Measurements from ENCODE around the gene CACNA2D3. TPM values are rescaled to one million over a fixed set of nuclear protein-coding genes. Genes with fewer than 3 reads are reported as not detected.

CACNA2D3 gene
- total RNA-seq, 1 donor from 2014 or later: 0.70 TPM

- peaks cover 2% of the 10 kb centered on the region for H3K4me1 Mint-ChIP-seq (ENCODE audit: low read depth, unreplicated experiment)
- FAIRE-seq: no peak
- H3K27me3 Mint-ChIP-seq (ENCODE audit: low read depth, unreplicated experiment): peaks cover 3% of the 10 kb centered on the region
- TF ChIP-seq CTCF (IDR thresholded peaks at IDR 0.05; ENCODE audit: insufficient read depth, low read depth, low read length): no peak
- H3K36me3 Mint-ChIP-seq (ENCODE audit: low read depth, unreplicated experiment): no peaks in the 10 kb centered on the region
- DNase-seq (ENCODE audit: low read depth): no peak
- Histone ChIP-seq H3K9ac (ENCODE audit: low read length) (no peak overlapping the region), H3K27me3 (ENCODE audit: insufficient read depth, low read length) (no peaks in the 10 kb centered on the region), H4K20me1 (ENCODE audit: insufficient read depth, low read length) (no peaks in the 10 kb centered on the region), H3K27ac (ENCODE audit: low read depth, low read length) (no peak overlapping the region), H3K79me2 (ENCODE audit: insufficient read depth, low read length) (no peaks in the 10 kb centered on the region), H3K4me3 (ENCODE audit: insufficient read depth, low read depth, low read length) (no peak overlapping the region), H3K4me2 (ENCODE audit: low read length) (no peak overlapping the region), H3K4me1 (ENCODE audit: insufficient read depth, low read length) (no peaks in the 10 kb centered on the region), H3K9me3 (ENCODE audit: insufficient read depth, low read depth, low read length) (peaks cover 3% of the 10 kb centered on the region), H3K36me3 (ENCODE audit: insufficient read depth, low read length) (no peaks in the 10 kb centered on the region), H2AFZ (ENCODE audit: low read depth, low read length) (no peak overlapping the region)
- H3K4me3 Mint-ChIP-seq (ENCODE audit: unreplicated experiment): no peak overlapping the region
- peaks cover 3% of the 10 kb centered on the region for H3K9me3 Mint-ChIP-seq (ENCODE audit: unreplicated experiment)
- H3K27ac Mint-ChIP-seq (ENCODE audit: unreplicated experiment): no peak overlapping the region
Measured at GRCh38 chr3:54217828-54218227, 95.5 kb downstream of the CACNA2D3 start.

- no peak for DNase-seq (ENCODE audit: low read depth)
- Histone ChIP-seq H3K4me1 (ENCODE audit: insufficient read depth, low read length) (no peaks in the 10 kb centered on the region), H3K4me3 (ENCODE audit: insufficient read depth, low read depth, low read length) (no peak overlapping the region), H4K20me1 (ENCODE audit: insufficient read depth, low read length) (no peaks in the 10 kb centered on the region), H3K9ac (ENCODE audit: low read length) (no peak overlapping the region), H3K79me2 (ENCODE audit: insufficient read depth, low read length) (no peaks in the 10 kb centered on the region), H3K4me2 (ENCODE audit: low read length) (no peak overlapping the region), H2AFZ (ENCODE audit: low read depth, low read length) (no peak overlapping the region), H3K9me3 (ENCODE audit: insufficient read depth, low read depth, low read length) (no peaks in the 10 kb centered on the region), H3K27me3 (ENCODE audit: insufficient read depth, low read length) (no peaks in the 10 kb centered on the region), H3K36me3 (ENCODE audit: insufficient read depth, low read length) (no peaks in the 10 kb centered on the region), H3K27ac (ENCODE audit: low read depth, low read length) (no peak overlapping the region)
- Mint-ChIP-seq H3K4me1 (ENCODE audit: low read depth, unreplicated experiment) (no peaks in the 10 kb centered on the region), H3K36me3 (ENCODE audit: low read depth, unreplicated experiment) (no peaks in the 10 kb centered on the region), H3K9me3 (ENCODE audit: unreplicated experiment) (no peaks in the 10 kb centered on the region), H3K4me3 (ENCODE audit: unreplicated experiment) (no peak overlapping the region), H3K27me3 (ENCODE audit: low read depth, unreplicated experiment) (peaks cover 7% of the 10 kb centered on the region), H3K27ac (ENCODE audit: unreplicated experiment) (no peak overlapping the region)
- TF ChIP-seq EZH2 (IDR thresholded peaks at IDR 0.05; ENCODE audit: insufficient read depth, low read length): no peak
- no peak for TF ChIP-seq CTCF (IDR thresholded peaks at IDR 0.05; ENCODE audit: insufficient read depth, low read depth, low read length)
- FAIRE-seq: no peak
Measured at GRCh38 chr3:54222316-54222715, 100.0 kb downstream of the CACNA2D3 start.

- DNase-seq (ENCODE audit: low read depth) (no peak), FAIRE-seq (no peak)
- Histone ChIP-seq H4K20me1 (ENCODE audit: insufficient read depth, low read length) (no peaks in the 10 kb centered on the region), H3K36me3 (ENCODE audit: insufficient read depth, low read length) (no peaks in the 10 kb centered on the region), H3K4me1 (ENCODE audit: insufficient read depth, low read length) (no peaks in the 10 kb centered on the region), H3K4me3 (ENCODE audit: insufficient read depth, low read depth, low read length) (no peak overlapping the region), H3K4me2 (ENCODE audit: low read length) (no peak overlapping the region), H3K9ac (ENCODE audit: low read length) (no peak overlapping the region), H3K9me3 (ENCODE audit: insufficient read depth, low read depth, low read length) (no peaks in the 10 kb centered on the region), H3K27ac (ENCODE audit: low read depth, low read length) (no peak overlapping the region), H3K27me3 (ENCODE audit: insufficient read depth, low read length) (no peaks in the 10 kb centered on the region), H2AFZ (ENCODE audit: low read depth, low read length) (no peak overlapping the region), H3K79me2 (ENCODE audit: insufficient read depth, low read length) (no peaks in the 10 kb centered on the region)
- no peaks in the 10 kb centered on the region for H3K9me3 Mint-ChIP-seq (ENCODE audit: unreplicated experiment)
- no peak overlapping the region for H3K4me3 Mint-ChIP-seq (ENCODE audit: unreplicated experiment)
- H3K27ac Mint-ChIP-seq (ENCODE audit: unreplicated experiment): no peak overlapping the region
- H3K36me3 Mint-ChIP-seq (ENCODE audit: low read depth, unreplicated experiment): no peaks in the 10 kb centered on the region
- H3K27me3 Mint-ChIP-seq (ENCODE audit: low read depth, unreplicated experiment): peaks cover 7% of the 10 kb centered on the region
- no peaks in the 10 kb centered on the region for H3K4me1 Mint-ChIP-seq (ENCODE audit: low read depth, unreplicated experiment)
- TF ChIP-seq CTCF (IDR thresholded peaks at IDR 0.05; ENCODE audit: insufficient read depth, low read depth, low read length) (no peak), EZH2 (IDR thresholded peaks at IDR 0.05; ENCODE audit: insufficient read depth, low read length) (no peak)
Measured at GRCh38 chr3:54223063-54223462, 100.7 kb downstream of the CACNA2D3 start.
